ENCODE results near the gene GSG1L. TPM values are rescaled to one million over a fixed set of nuclear protein-coding genes. Genes with fewer than 3 reads are reported as not detected.

Gene GSG1L
- total RNA-seq, 1 experiment from 2014 or later = not detected

- peaks cover 52% of the 10 kb centered on the region for H3K27me3 Mint-ChIP-seq (ENCODE audit: unreplicated experiment)
- H3K4me1 Mint-ChIP-seq (ENCODE audit: low read depth, unreplicated experiment) = no peaks in the 10 kb centered on the region
- intact Hi-C loops (cut with micrococcal nuclease; ENCODE audit: unreplicated experiment) = no loop called here
- no TSS peak for BruUV-seq (replicated peaks)
- no peak for DNase-seq
- H3K36me3 Mint-ChIP-seq (ENCODE audit: insufficient read depth, unreplicated experiment) = no peaks in the 10 kb centered on the region
- no peak overlapping the region for H3K27ac Mint-ChIP-seq (ENCODE audit: unreplicated experiment)
- TF ChIP-seq CTCF (IDR thresholded peaks at IDR 0.05; ENCODE audit: unreplicated experiment) = no peak
- no peak overlapping the region for H3K4me3 Mint-ChIP-seq (ENCODE audit: low read depth, unreplicated experiment)
- CTCF ChIA-PET = no interaction called here
- H3K9me3 Mint-ChIP-seq (ENCODE audit: low read depth, unreplicated experiment) = peaks cover 5% of the 10 kb centered on the region
Observed at GRCh38 chr16:27859020-27859419, 204.5 kb downstream of the GSG1L start.

- Mint-ChIP-seq H3K36me3 (ENCODE audit: insufficient read depth, unreplicated experiment) (no peaks in the 10 kb centered on the region), H3K27ac (ENCODE audit: unreplicated experiment) (no peak overlapping the region), H3K9me3 (ENCODE audit: low read depth, unreplicated experiment) (peaks cover 2% of the 10 kb centered on the region), H3K4me1 (ENCODE audit: low read depth, unreplicated experiment) (no peaks in the 10 kb centered on the region), H3K27me3 (ENCODE audit: unreplicated experiment) (peaks cover 99% of the 10 kb centered on the region), H3K4me3 (ENCODE audit: low read depth, unreplicated experiment) (no peak overlapping the region)
- CTCF ChIA-PET = no interaction called here
- intact Hi-C loops (cut with micrococcal nuclease; ENCODE audit: unreplicated experiment) = no loop called here
- no peak for TF ChIP-seq CTCF (IDR thresholded peaks at IDR 0.05; ENCODE audit: unreplicated experiment)
- DNase-seq = no peak
- no TSS peak for BruUV-seq (replicated peaks)
Observed at GRCh38 chr16:27853651-27854050, 209.9 kb downstream of the GSG1L start.

GRCh38 chr16:27853101-27853500, 210.4 kb downstream of the GSG1L start:
- intact Hi-C loops (cut with micrococcal nuclease; ENCODE audit: unreplicated experiment) = no loop called here
- Mint-ChIP-seq H3K4me3 (ENCODE audit: low read depth, unreplicated experiment) (no peak overlapping the region), H3K27ac (ENCODE audit: unreplicated experiment) (no peak overlapping the region), H3K36me3 (ENCODE audit: insufficient read depth, unreplicated experiment) (no peaks in the 10 kb centered on the region), H3K4me1 (ENCODE audit: low read depth, unreplicated experiment) (no peaks in the 10 kb centered on the region), H3K27me3 (ENCODE audit: unreplicated experiment) (peaks cover 99% of the 10 kb centered on the region), H3K9me3 (ENCODE audit: low read depth, unreplicated experiment) (peaks cover 2% of the 10 kb centered on the region)
- DNase-seq = no peak
- TF ChIP-seq CTCF (IDR thresholded peaks at IDR 0.05; ENCODE audit: unreplicated experiment) = no peak
- no TSS peak for BruUV-seq (replicated peaks)
- CTCF ChIA-PET = no interaction called here

GRCh38 chr16:27852681-27853080, 210.8 kb downstream of the GSG1L start:
- peaks cover 99% of the 10 kb centered on the region for H3K27me3 Mint-ChIP-seq (ENCODE audit: unreplicated experiment)
- no TSS peak for BruUV-seq (replicated peaks)
- H3K4me3 Mint-ChIP-seq (ENCODE audit: low read depth, unreplicated experiment) = no peak overlapping the region
- no peak overlapping the region for H3K27ac Mint-ChIP-seq (ENCODE audit: unreplicated experiment)
- no peaks in the 10 kb centered on the region for H3K36me3 Mint-ChIP-seq (ENCODE audit: insufficient read depth, unreplicated experiment)
- DNase-seq = no peak
- TF ChIP-seq CTCF (IDR thresholded peaks at IDR 0.05; ENCODE audit: unreplicated experiment) = no peak
- CTCF ChIA-PET = no interaction called here
- H3K4me1 Mint-ChIP-seq (ENCODE audit: low read depth, unreplicated experiment) = no peaks in the 10 kb centered on the region
- intact Hi-C loops (cut with micrococcal nuclease; ENCODE audit: unreplicated experiment) = no loop called here
- H3K9me3 Mint-ChIP-seq (ENCODE audit: low read depth, unreplicated experiment) = peaks cover 2% of the 10 kb centered on the region

- Mint-ChIP-seq H3K27me3 (ENCODE audit: unreplicated experiment) (peaks cover 99% of the 10 kb centered on the region), H3K9me3 (ENCODE audit: low read depth, unreplicated experiment) (peaks cover 2% of the 10 kb centered on the region), H3K27ac (ENCODE audit: unreplicated experiment) (no peak overlapping the region), H3K36me3 (ENCODE audit: insufficient read depth, unreplicated experiment) (no peaks in the 10 kb centered on the region), H3K4me1 (ENCODE audit: low read depth, unreplicated experiment) (no peaks in the 10 kb centered on the region), H3K4me3 (ENCODE audit: low read depth, unreplicated experiment) (no peak overlapping the region)
- CTCF ChIA-PET = no interaction called here
- no peak for DNase-seq
- no TSS peak for BruUV-seq (replicated peaks)
- no peak for TF ChIP-seq CTCF (IDR thresholded peaks at IDR 0.05; ENCODE audit: unreplicated experiment)
- intact Hi-C loops (cut with micrococcal nuclease; ENCODE audit: unreplicated experiment) = no loop called here
Observed at GRCh38 chr16:27852116-27852515, 211.4 kb downstream of the GSG1L start.
